HepG2 (cell line): ENCODE results near the gene TYMP. TPM values are rescaled to one million over a fixed set of nuclear protein-coding genes. Genes with fewer than 3 reads are reported as not detected.

ENCODE experiments used
- ATAC-seq: fragments of 200-7000 bp; cut with Tn5 transposase; 3 replicates; pipeline ENCODE4 v1.9.1; 2020; ENCODE audit warnings: mild to moderate bottlenecking, moderate library complexity
- BruUV-seq: library from RNA; stranded (reverse); fragments of 400-500 nt; replicated peaks from 2 replicates; lab custom pipeline; 2021; lab: Mats Ljungman, UMichigan
- CTCF ChIA-PET: fragments of 300-600 bp; formaldehyde crosslinking; extraction: SDS; loops from one replicate; lab custom pipeline; 2021; ENCODE audit warnings: low total read pairs, inconsistent platforms, low intra/inter-chr PET ratio; lab: Yijun Ruan, JAX
- POLR2A ChIA-PET: fragments of 350-600 bp; sonication (Branson Sonifier 250); formaldehyde crosslinking; loops from one replicate; lab custom pipeline; 2020; ENCODE audit warnings: antibody characterized with exemption, inconsistent platforms; lab: Yijun Ruan, JAX
- DNase-seq: peaks from one replicate; pipeline ENCODE4 v3.0.0-alpha.2; 2015; ENCODE audit warnings: low spot score
- FAIRE-seq: peaks from 3 replicates; lab custom pipeline; 2011; peaks lifted over from hg19 to GRCh38; lab: Jason Lieb, UNC
- H2AFZ ChIP-seq: one replicate; pipeline ENCODE4 v1.6.1; 2011; ENCODE audit warnings: low read length, inconsistent platforms
- H3K27ac ChIP-seq: fragments of 300-600 bp; 3 replicates; pipeline ENCODE4 v1.8.0; 2011; ENCODE audit warnings: mixed run types, mild to moderate bottlenecking, mixed read lengths, low read length, inconsistent platforms; ENCODE audit not compliant: insufficient read depth; ENCODE audit errors: extremely low read length
- H3K27me3 ChIP-seq, 2 experiments: fragments of 200-600 bp in 1 of 2; 2 replicates in 1 of 2; 3 replicates in 1 of 2; pipeline versions ENCODE4 v1.6.0 to v1.8.0; 2011; ENCODE audit warnings: low read length in 2 of 2, mild to moderate bottlenecking in 2 of 2, moderate library complexity in 2 of 2, inconsistent platforms in 1 of 2; ENCODE audit not compliant: insufficient read depth in 2 of 2, control insufficient read depth in 1 of 2
- H3K36me3 ChIP-seq, 2 experiments: fragments of 200-600 bp in 1 of 2; replicated peaks in 1 of 2; 2 replicates in 1 of 2; 3 replicates in 1 of 2; pipeline versions ENCODE4 v1.5.1 to v1.8.0; 2011; ENCODE audit warnings: low read length in 2 of 2, inconsistent platforms in 1 of 2; ENCODE audit not compliant: insufficient read depth in 2 of 2, control insufficient read depth in 1 of 2
- H3K4me1 ChIP-seq: 2 replicates; pipeline ENCODE4 v1.5.1; 2012; ENCODE audit warnings: low read length, inconsistent platforms; ENCODE audit not compliant: insufficient read depth
- H3K4me2 ChIP-seq: 2 replicates; pipeline ENCODE4 v1.6.0; 2011; ENCODE audit warnings: low read depth, low read length, inconsistent platforms
- H3K4me3 ChIP-seq, 3 experiments: fragments of 200-600 bp in 1 of 3; sonication (generic), shearing (Covaris generic) in 1 of 3; replicated peaks in 1 of 3; 2 replicates each; pipeline ENCODE4 v1.5.1; 2011 to 2016; ENCODE audit warnings: low read length in 3 of 3, inconsistent platforms in 2 of 3, low read depth in 2 of 3, mild to moderate bottlenecking in 2 of 3, control low read depth in 1 of 3, mixed read lengths in 1 of 3; ENCODE audit not compliant: insufficient read depth in 1 of 3
- H3K79me2 ChIP-seq: one replicate; pipeline ENCODE4 v1.6.1; 2011; ENCODE audit warnings: low read length, inconsistent platforms; ENCODE audit not compliant: insufficient read depth
- H3K9ac ChIP-seq: 2 replicates; pipeline ENCODE4 v1.6.0; 2011; ENCODE audit warnings: mild to moderate bottlenecking, low read depth, low read length, inconsistent platforms; ENCODE audit not compliant: insufficient read depth
- H3K9me3 ChIP-seq: 2 replicates; pipeline ENCODE4 v1.5.1; 2012; ENCODE audit warnings: mild to moderate bottlenecking, low read length
- H4K20me1 ChIP-seq: 2 replicates; pipeline ENCODE4 v1.6.0; 2011; ENCODE audit warnings: inconsistent platforms, mild to moderate bottlenecking, low read length, moderate library complexity; ENCODE audit not compliant: insufficient read depth
- NR0B2 ChIP-seq: sonication (generic); formaldehyde crosslinking; IDR thresholded peaks from 2 replicates; pipeline ENCODE4 v1.4.0; 2020; ENCODE audit warnings: mild to moderate bottlenecking, missing genetic modification reagents
- POLR2AphosphoS5 ChIP-seq: IDR thresholded peaks from 2 replicates; pipeline ENCODE4 v1.6.1; 2012; ENCODE audit warnings: low read depth, low read length
- ZNF121 ChIP-seq: sonication (generic); formaldehyde crosslinking; IDR thresholded peaks from 2 replicates; pipeline ENCODE4 v1.5.0; 2020; ENCODE audit warnings: mild to moderate bottlenecking, missing genetic modification reagents
- WGBS: methylation state at CpG from one replicate; pipeline ENCODE4 v1.1.6; 2017; ENCODE audit warnings: low lambda C conversion rate; 5-methylcytosine and 5-hydroxymethylcytosine counted together
- in situ Hi-C: cut with HindIII; loops from 2 replicates; pipeline ENCODE4 v1.10.0; 2017; ENCODE audit warnings: low pct_unique_long_range_greater_than_20kb; ENCODE audit not compliant: extremely low pct_ligation_motif_present
- intact Hi-C: fragments of 100-400 bp; cut with micrococcal nuclease; formaldehyde crosslinking; loops from one replicate; pipeline ENCODE4 v1.10.0; 2022; ENCODE audit not compliant: unreplicated experiment
- polyA plus RNA-seq, 8 experiments: library from polyadenylated mRNA; depleted of rRNA in 3 of 8; stranded (reverse) in 7 of 8; unstranded in 1 of 8; fragments of >200 nt; fragmentation: Illumina TruSeq in 4 of 8; extraction: Trizol in 4 of 8; gene quantifications; 2 replicates each; pipeline versions ENCODE4 v1.2.1 to v1.2.3, GENCODE V29; 2011 to 2016; ENCODE audit warnings: low read depth in 4 of 8, missing spikeins in 1 of 8, mixed read lengths in 1 of 8; ENCODE audit not compliant: insufficient read depth in 1 of 8
- total RNA-seq, 5 experiments: library from RNA; depleted of rRNA; stranded (reverse); fragments of >200 nt; fragmentation: Illumina TruSeq; extraction: Trizol; gene quantifications; 2 replicates each; pipeline ENCODE4 v1.2.3, GENCODE V29; 2016; ENCODE audit warnings: low read depth in 1 of 5

TYMP gene
- total and polyA plus RNA-seq, 2 of the 13 experiments (the other 11 are each of a cell fraction or from before 2014, with no cell fraction given), result 3.9 to 4.3 TPM

- Histone ChIP-seq H3K4me3 (peak overlapping the region in 1 of 3 experiments; percentile 58; a peak in 1 of 6 replicates), H3K79me2 (no peaks in the 10 kb centered on the region), H3K27ac (no peak overlapping the region), H4K20me1 (no peaks in the 10 kb centered on the region), H3K4me1 (peaks cover 58% of the 10 kb centered on the region), H3K9ac (peak overlapping the region; percentile 73; the same call in 1 of the 2 replicates), H3K9me3 (no peaks in the 10 kb centered on the region), H3K4me2 (peak overlapping the region; percentile 84), H3K36me3 (no peaks in the 10 kb centered on the region), H3K27me3 (0 out of 5 replicates have a peak, but pooled peaks cover 0 to 6% of the 10 kb centered on the region in 2 experiments), H2AFZ (no peak overlapping the region)
- 46% methylated on average over 19 of the region's 19 CpGs for WGBS
- DNase-seq (no peak), ATAC-seq (no peak), FAIRE-seq (no peak)
- intact Hi-C loops (no loop called here), in situ Hi-C loops (loop anchor here (5.0 kb wide), 1 partner anchor 34 kb away; no protein-coding TSS in a partner anchor)
- BruUV-seq, result no TSS peak
- ChIA-PET CTCF (no interaction called here), POLR2A (interaction anchor here (0.8 to 5.9 kb wide), 4 partner anchors 8 to 49 kb away, joined by 3 to 34 read pairs (median 10); partner anchors contain the start of genes CHKB, KLHDC7B and SCO2)
- TF ChIP-seq NR0B2 (CRISPR knock-in tag), result no peak
- 0 out of 2 replicates have a peak, but pooled peaks have one; percentile 31 for TF ChIP-seq ZNF121 (CRISPR knock-in tag)
- TF ChIP-seq POLR2AphosphoS5, result 0 out of 2 replicates have a peak, but pooled peaks have one; percentile 19
Measured at GRCh38 chr22:50532824-50533796, 3.3 kb upstream of the TYMP start.
